Neutrophil (primary cell): ENCODE data around the gene MET.

Experiments
- H3K27ac ChIP-seq: fragments of 200-600 bp; sonication (generic); 2 replicates; pipeline ENCODE4 v1.5.1; 2016; ENCODE audit warnings: mild to moderate bottlenecking, moderate library complexity
- H3K27me3 ChIP-seq: fragments of 200-600 bp; sonication (generic); 2 replicates; pipeline ENCODE4 v1.6.0; 2016; ENCODE audit warnings: mild to moderate bottlenecking
- H3K36me3 ChIP-seq: fragments of 200-600 bp; sonication (generic); 2 replicates; pipeline ENCODE4 v1.5.1; 2017
- H3K4me1 ChIP-seq, 2 experiments: fragments of 200-600 bp in 1 of 2; sonication (generic) in 1 of 2; 1 replicate in 1 of 2; 2 replicates in 1 of 2; pipeline versions ENCODE4 v1.5.1 to v1.6.1; 2013 to 2016; ENCODE audit warnings: low read depth in 1 of 2, low read length in 1 of 2, mild to moderate bottlenecking in 1 of 2, moderate library complexity in 1 of 2; ENCODE audit not compliant: control insufficient read depth in 1 of 2, insufficient read depth in 1 of 2
- H3K4me3 ChIP-seq, 2 experiments: fragments of 200-600 bp in 1 of 2; sonication (generic) in 1 of 2; 1 replicate in 1 of 2; 2 replicates in 1 of 2; pipeline ENCODE4 v1.5.1; 2013 to 2016; ENCODE audit warnings: low read depth in 1 of 2, low read length in 1 of 2, mild to moderate bottlenecking in 1 of 2, moderate library complexity in 1 of 2
- H3K9me3 ChIP-seq: fragments of 200-600 bp; sonication (generic); 2 replicates; pipeline ENCODE4 v1.5.1; 2016
- TF ChIP-seq, protein P1 (sequence below): fragments of 200-600 bp; sonication (generic); IDR thresholded peaks from 2 replicates; pipeline ENCODE4 v1.5.1; 2016; ENCODE audit warnings: antibody characterized with exemption

Gene MET

DNA sequence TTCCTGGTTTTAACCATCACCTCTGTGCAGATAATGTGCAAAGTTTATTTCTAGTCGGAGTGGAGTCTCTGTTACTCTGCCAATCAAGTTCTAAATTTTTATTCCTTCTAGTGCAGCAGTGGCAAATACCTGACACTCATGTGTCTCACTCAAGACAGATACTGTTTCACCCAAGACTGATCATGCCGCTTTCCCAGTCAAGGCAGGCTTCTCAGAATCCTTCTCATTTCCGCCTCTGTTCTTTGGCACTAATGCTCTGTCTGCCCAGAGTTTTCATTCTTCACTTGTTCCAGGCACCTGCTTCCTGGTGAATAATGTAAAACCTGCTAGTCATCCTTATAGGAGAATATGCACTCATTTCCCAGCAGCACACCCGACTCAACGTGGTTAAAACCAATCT, 24.7 kb downstream of the MET start:
- Histone ChIP-seq H3K9me3 (no peaks in the 10 kb centered on the region), H3K4me1 (no peaks in the 10 kb centered on the region), H3K27me3 (no peaks in the 10 kb centered on the region), H3K27ac (no peak overlapping the region), H3K36me3 (no peaks in the 10 kb centered on the region), H3K4me3 (no peak overlapping the region)
- TF ChIP-seq, protein P1, sequence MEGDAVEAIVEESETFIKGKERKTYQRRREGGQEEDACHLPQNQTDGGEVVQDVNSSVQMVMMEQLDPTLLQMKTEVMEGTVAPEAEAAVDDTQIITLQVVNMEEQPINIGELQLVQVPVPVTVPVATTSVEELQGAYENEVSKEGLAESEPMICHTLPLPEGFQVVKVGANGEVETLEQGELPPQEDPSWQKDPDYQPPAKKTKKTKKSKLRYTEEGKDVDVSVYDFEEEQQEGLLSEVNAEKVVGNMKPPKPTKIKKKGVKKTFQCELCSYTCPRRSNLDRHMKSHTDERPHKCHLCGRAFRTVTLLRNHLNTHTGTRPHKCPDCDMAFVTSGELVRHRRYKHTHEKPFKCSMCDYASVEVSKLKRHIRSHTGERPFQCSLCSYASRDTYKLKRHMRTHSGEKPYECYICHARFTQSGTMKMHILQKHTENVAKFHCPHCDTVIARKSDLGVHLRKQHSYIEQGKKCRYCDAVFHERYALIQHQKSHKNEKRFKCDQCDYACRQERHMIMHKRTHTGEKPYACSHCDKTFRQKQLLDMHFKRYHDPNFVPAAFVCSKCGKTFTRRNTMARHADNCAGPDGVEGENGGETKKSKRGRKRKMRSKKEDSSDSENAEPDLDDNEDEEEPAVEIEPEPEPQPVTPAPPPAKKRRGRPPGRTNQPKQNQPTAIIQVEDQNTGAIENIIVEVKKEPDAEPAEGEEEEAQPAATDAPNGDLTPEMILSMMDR, result no peak

DNA sequence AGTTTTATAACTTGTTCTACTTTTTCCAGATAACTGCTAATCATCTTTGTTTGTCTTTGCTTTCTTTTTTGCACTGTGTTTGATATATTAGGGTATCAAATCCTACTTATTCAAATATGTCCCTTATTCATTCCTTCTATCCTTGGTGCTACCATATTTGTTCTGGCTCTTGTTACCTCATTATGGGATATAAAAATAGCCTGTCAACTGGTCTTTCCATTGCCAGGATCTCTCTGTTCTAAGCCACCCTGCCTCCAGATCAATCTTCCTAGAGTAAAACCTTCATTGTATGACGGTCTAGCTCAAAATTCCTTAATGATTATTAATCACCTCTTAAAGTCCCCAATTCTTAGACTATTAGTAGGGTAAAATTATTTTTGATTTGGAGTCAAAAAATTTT, 25.2 kb downstream of the MET start:
- TF ChIP-seq, protein P1, result no peak
- no peak overlapping the region for H3K4me3 ChIP-seq
- H3K36me3 ChIP-seq, result no peaks in the 10 kb centered on the region
- no peaks in the 10 kb centered on the region for H3K27me3 ChIP-seq
- H3K4me1 ChIP-seq, result no peaks in the 10 kb centered on the region
- H3K9me3 ChIP-seq, result no peaks in the 10 kb centered on the region
- no peak overlapping the region for H3K27ac ChIP-seq

DNA sequence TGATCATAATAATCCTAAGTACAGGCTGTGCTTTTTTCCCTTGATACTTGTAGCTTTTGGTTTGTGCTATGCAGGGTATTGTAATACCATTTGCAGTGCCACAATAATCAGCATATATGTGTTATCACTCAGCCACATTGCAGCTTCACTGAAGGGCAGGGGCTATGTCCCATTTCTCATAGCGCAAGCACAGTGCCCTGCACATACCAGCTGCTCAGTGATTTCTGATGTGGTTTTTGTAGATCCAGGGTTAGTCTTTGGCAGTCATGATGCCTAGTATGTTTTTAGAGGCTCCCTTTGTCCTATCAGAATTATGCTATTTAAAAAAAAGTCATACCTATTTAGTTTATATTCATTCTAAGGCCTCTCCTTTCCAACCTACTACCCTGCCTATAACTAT, 25.8 kb downstream of the MET start:
- Histone ChIP-seq H3K4me1 (no peaks in the 10 kb centered on the region), H3K27ac (no peak overlapping the region), H3K27me3 (no peaks in the 10 kb centered on the region), H3K36me3 (no peaks in the 10 kb centered on the region), H3K4me3 (no peak overlapping the region), H3K9me3 (no peaks in the 10 kb centered on the region)
- TF ChIP-seq, protein P1, result no peak

DNA sequence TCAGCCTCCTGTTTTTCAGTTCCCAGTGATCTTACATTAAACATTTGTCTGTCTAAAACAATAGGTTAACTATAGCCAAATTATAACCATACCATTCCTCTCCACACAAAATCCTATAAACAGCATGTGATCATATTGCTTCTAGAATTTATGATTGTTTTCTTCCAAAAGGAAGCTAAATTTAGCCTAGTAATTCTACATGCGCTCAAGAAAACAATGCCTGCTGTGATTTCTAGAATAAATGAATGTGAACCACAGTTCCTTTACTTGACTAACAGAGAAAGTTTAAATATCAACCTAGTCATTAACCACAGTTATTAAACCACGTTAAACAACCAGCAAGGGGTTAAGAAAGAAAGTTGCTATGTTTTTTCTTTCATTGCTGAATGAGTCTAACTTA, 26.4 kb downstream of the MET start:
- H3K36me3 ChIP-seq, result no peaks in the 10 kb centered on the region
- no peak overlapping the region for H3K4me3 ChIP-seq
- no peaks in the 10 kb centered on the region for H3K27me3 ChIP-seq
- H3K9me3 ChIP-seq, result no peaks in the 10 kb centered on the region
- TF ChIP-seq, protein P1, result no peak
- H3K27ac ChIP-seq, result no peak overlapping the region
- no peaks in the 10 kb centered on the region for H3K4me1 ChIP-seq

DNA sequence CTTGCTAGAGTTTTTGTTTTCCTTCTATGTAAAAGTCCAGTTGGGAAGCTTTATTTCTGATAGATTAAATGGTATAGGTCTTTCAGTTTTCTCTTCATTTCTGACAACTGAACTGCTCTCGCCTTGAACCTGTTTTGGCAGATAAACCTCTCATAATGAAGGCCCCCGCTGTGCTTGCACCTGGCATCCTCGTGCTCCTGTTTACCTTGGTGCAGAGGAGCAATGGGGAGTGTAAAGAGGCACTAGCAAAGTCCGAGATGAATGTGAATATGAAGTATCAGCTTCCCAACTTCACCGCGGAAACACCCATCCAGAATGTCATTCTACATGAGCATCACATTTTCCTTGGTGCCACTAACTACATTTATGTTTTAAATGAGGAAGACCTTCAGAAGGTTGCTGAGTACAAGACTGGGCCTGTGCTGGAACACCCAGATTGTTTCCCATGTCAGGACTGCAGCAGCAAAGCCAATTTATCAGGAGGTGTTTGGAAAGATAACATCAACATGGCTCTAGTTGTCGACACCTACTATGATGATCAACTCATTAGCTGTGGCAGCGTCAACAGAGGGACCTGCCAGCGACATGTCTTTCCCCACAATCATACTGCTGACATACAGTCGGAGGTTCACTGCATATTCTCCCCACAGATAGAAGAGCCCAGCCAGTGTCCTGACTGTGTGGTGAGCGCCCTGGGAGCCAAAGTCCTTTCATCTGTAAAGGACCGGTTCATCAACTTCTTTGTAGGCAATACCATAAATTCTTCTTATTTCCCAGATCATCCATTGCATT, 27.1 kb downstream of the MET start:
- no peak overlapping the region for H3K4me3 ChIP-seq
- H3K9me3 ChIP-seq, result no peaks in the 10 kb centered on the region
- H3K27me3 ChIP-seq, result no peaks in the 10 kb centered on the region
- TF ChIP-seq, protein P1, result no peak
- no peaks in the 10 kb centered on the region for H3K4me1 ChIP-seq
- H3K27ac ChIP-seq, result no peak overlapping the region
- H3K36me3 ChIP-seq, result no peaks in the 10 kb centered on the region
